Heart right ventricle (tissue), 16 donors: ENCODE results near the gene COL8A2. TPM values are rescaled to one million over a fixed set of nuclear protein-coding genes. Genes with fewer than 3 reads are reported as not detected.

Source experiments
- ATAC-seq, 8 donors: fragments of 200-7000 bp; cut with Tn5 transposase; one replicate each; pipeline ENCODE4 v1.9.1; 2020; ENCODE audit warnings: mild to moderate bottlenecking in 8 of 8, moderate library complexity in 8 of 8, moderate number of reproducible peaks in 1 of 8
- DNase-seq, 2 donors: peaks; one replicate each; pipeline ENCODE4 v3.0.0-alpha.2; 2020
- H3K27ac ChIP-seq, 10 donors: fragments of 200-600 bp; sonication (generic) in 2 of 10; one replicate each; pipeline versions ENCODE4 v1.5.0 to v1.8.0; 2020 to 2022; ENCODE audit warnings: mild to moderate bottlenecking in 3 of 10
- H3K27me3 ChIP-seq, 7 donors: fragments of 200-600 bp; one replicate each; pipeline ENCODE4 v1.8.0; 2021 to 2022; ENCODE audit warnings: mild to moderate bottlenecking in 2 of 7
- H3K36me3 ChIP-seq, 9 donors: fragments of 200-600 bp; sonication (generic) in 1 of 9; one replicate each; pipeline versions ENCODE4 v1.5.0 to v1.8.0; 2020 to 2022; ENCODE audit warnings: mild to moderate bottlenecking in 2 of 9
- H3K4me1 ChIP-seq, 9 donors: fragments of 200-600 bp; sonication (generic) in 1 of 9; one replicate each; pipeline versions ENCODE4 v1.5.0 to v1.8.0; 2020 to 2022; ENCODE audit warnings: mild to moderate bottlenecking in 4 of 9
- H3K4me3 ChIP-seq, 10 donors: fragments of 200-600 bp; sonication (generic) in 2 of 10; one replicate each; pipeline versions ENCODE4 v1.5.0 to v1.8.0; 2020 to 2022; ENCODE audit warnings: mild to moderate bottlenecking in 7 of 10, moderate library complexity in 2 of 10
- H3K9me3 ChIP-seq, 11 donors: fragments of 200-600 bp in 10 of 11; sonication (generic) in 2 of 11; one replicate each; pipeline versions ENCODE4 v1.5.0 to v1.8.0; 2013 to 2022; ENCODE audit warnings: mild to moderate bottlenecking in 2 of 11, control low read depth in 1 of 11, moderate library complexity in 1 of 11
- CTCF ChIP-seq, 9 donors: fragments of 200-600 bp; sonication (generic) in 2 of 9; IDR thresholded peaks; one replicate each; pipeline versions ENCODE4 v1.5.0 to v1.8.0; 2021 to 2022; ENCODE audit warnings: antibody characterized with exemption in 9 of 9, mild to moderate bottlenecking in 5 of 9, moderate library complexity in 1 of 9
- WGBS, 2 donors: extraction: QIAGEN DNeasy Blood & Tissue Kit; methylation state at CpG; one replicate each; pipeline ENCODE4 v1.1.7; 2013; ENCODE audit warnings: inconsistent platforms in 1 of 2; 5-methylcytosine and 5-hydroxymethylcytosine counted together
- intact Hi-C, 10 donors: fragments of 100-400 bp; cut with DNase I; formaldehyde crosslinking; loops; one replicate each; pipeline versions ENCODE4 v1.11.1 to v1.14.2; 2022
- polyA plus RNA-seq, 2 donors: library from polyadenylated mRNA; stranded (reverse); fragments of 200-250 nt; gene quantifications; one replicate each; pipeline ENCODE4 v1.2.3, GENCODE V29; 2013
- total RNA-seq, 10 donors: library from RNA; stranded (reverse); fragmentation: NEBNext Ultra II Directional in 3 of 10; extraction: Animal tissue kit (Norgen Biotek cat#: 25700) in 3 of 10; gene quantifications; one replicate each; pipeline versions ENCODE4 v1.2.1 to v1.2.4, GENCODE V29; 2021 to 2023
- donor health status: Arrhythmogenic right ventricular cardiomyopathy.
- donor health status: ischemic (EF 13 %, LVEDD 7.1; RV severe dilation, severe dysfunction).
- donor health status: healthy with polysubstance abuse.
- donor health status: DM: no; HTN: yes; CAD: no.
- donor health status: DM: no; HTN: no; CAD: no.
- donor health status: ischemic (EF 25% LVEDD 6.9; RV normal size, moderate dysfunction).
- donor health status: ischemic (EF 25% LVEDD 5.7; RV mildly dilated, moderate dysfunction).
- donor health status: healthy.
- donor health status: DM: yes; HTN: yes; CAD: no.
- donor health status: Ischemic cardiomyopathy.
- donor health status: ischemic (EF 35%, LVEDD 5.7; RV mildly dilated, moderate dysfunction).
- donor health status: nonischemic (EF 11% LVEDD 7.7; RV severe dilation, severe dysfunction).
- donor health status: DM: yes; HTN: yes; CAD: no.
- donor health status: PGD.
- donor health status: ischemic (EF 29% LVEDD 5.4; RV normal size, mild dysfunction).
- donor health status: nonischemic (EF 23%, LVEDD 6.1; RV moderate dilation, normal function).

COL8A2 gene
- total and polyA plus RNA-seq, 12 donors = 0.53 to 2.0 (median 0.73) TPM

- Histone ChIP-seq H3K4me3 (no peak overlapping the region), H3K27ac (peak overlapping the region in 9 of 10 donors; percentile 7 to 100 (median 87)), H3K27me3 (no peaks in the 10 kb centered on the region), H3K36me3 (peaks cover 13 to 98% (median 54%) of the 10 kb centered on the region in 9 donors), H3K4me1 (peaks cover 39 to 98% (median 84%) of the 10 kb centered on the region in 9 donors), H3K9me3 (no peaks in the 10 kb centered on the region)
- ATAC-seq (no peak), DNase-seq (no peak)
- WGBS, 2 donors = 90 to 92% methylated on average over 21 of the region's 21 CpGs
- no peak for TF ChIP-seq CTCF (IDR thresholded peaks at IDR 0.05)
- intact Hi-C loops = loop anchor here in 1 of 10 donors (5.0 kb wide), 1 partner anchor 65 kb away; no protein-coding TSS in a partner anchor
Observed at GRCh38 chr1:36172017-36172747, 47.2 kb upstream of the COL8A2 start.

GRCh38 chr1:36170643-36171412 is 45.8 kb upstream of the COL8A2 start:
- no peak for DNase-seq
- Histone ChIP-seq H3K4me3 (no peak overlapping the region), H3K27ac (peak overlapping the region; percentile 59 to 100 (median 86)), H3K4me1 (peaks cover 32 to 100% (median 90%) of the 10 kb centered on the region in 9 donors), H3K27me3 (no peaks in the 10 kb centered on the region), H3K9me3 (no peaks in the 10 kb centered on the region), H3K36me3 (peaks cover 4 to 91% (median 45%) of the 10 kb centered on the region in 9 donors)
- TF ChIP-seq CTCF (IDR thresholded peaks at IDR 0.05) = no peak
- peak; percentile 19 to 71 (median 52) for ATAC-seq
- 49 to 66% methylated on average over 12 of the region's 12 CpGs for WGBS, 2 donors
- intact Hi-C loops = loop anchor here in 1 of 10 donors (5.0 kb wide), 1 partner anchor 66 kb away; no protein-coding TSS in a partner anchor

GRCh38 chr1:36168514-36168913 is 43.5 kb upstream of the COL8A2 start:
- ATAC-seq = no peak
- H3K4me3 ChIP-seq = no peak overlapping the region
- peak overlapping the region in 9 of 10 donors; percentile 6 to 100 (median 86) for H3K27ac ChIP-seq
- no peak for TF ChIP-seq CTCF (IDR thresholded peaks at IDR 0.05)
- no peaks in the 10 kb centered on the region for H3K9me3 ChIP-seq
- H3K36me3 ChIP-seq = peaks cover 4 to 68% (median 26%) of the 10 kb centered on the region in 9 donors
- intact Hi-C loops = no loop called here
- WGBS, 2 donors = 67 to 78% methylated on average over 3 of the region's 3 CpGs
- H3K4me1 ChIP-seq = peaks cover 20 to 100% (median 87%) of the 10 kb centered on the region in 9 donors
- H3K27me3 ChIP-seq = no peaks in the 10 kb centered on the region
- no peak for DNase-seq
